Gastrocnemius medialis (tissue), 4 donors: ENCODE measurements around the gene NHLRC4.

Experiments used
- POLR2A ChIP-seq, 2 donors: fragments of 450-650 bp; IDR thresholded peaks; one replicate each; pipeline ENCODE4 v1.6.1; 2017; ENCODE audit warnings: antibody characterized with exemption in 2 of 2, mild to moderate bottlenecking in 2 of 2, moderate library complexity in 2 of 2
- TF ChIP-seq, protein P1 (sequence below), 5 experiments: fragments of 450-650 bp in 3 of 5; fragments of 200-600 bp in 2 of 5; sonication (generic) in 2 of 5; IDR thresholded peaks in 4 of 5; conservative IDR thresholded peaks in 1 of 5; 1 replicate in 4 of 5; 2 replicates in 1 of 5; pipeline ENCODE4 v1.5.1; 2016 to 2019; ENCODE audit warnings: antibody characterized with exemption in 5 of 5, mild to moderate bottlenecking in 3 of 5, moderate library complexity in 3 of 5

DNA sequence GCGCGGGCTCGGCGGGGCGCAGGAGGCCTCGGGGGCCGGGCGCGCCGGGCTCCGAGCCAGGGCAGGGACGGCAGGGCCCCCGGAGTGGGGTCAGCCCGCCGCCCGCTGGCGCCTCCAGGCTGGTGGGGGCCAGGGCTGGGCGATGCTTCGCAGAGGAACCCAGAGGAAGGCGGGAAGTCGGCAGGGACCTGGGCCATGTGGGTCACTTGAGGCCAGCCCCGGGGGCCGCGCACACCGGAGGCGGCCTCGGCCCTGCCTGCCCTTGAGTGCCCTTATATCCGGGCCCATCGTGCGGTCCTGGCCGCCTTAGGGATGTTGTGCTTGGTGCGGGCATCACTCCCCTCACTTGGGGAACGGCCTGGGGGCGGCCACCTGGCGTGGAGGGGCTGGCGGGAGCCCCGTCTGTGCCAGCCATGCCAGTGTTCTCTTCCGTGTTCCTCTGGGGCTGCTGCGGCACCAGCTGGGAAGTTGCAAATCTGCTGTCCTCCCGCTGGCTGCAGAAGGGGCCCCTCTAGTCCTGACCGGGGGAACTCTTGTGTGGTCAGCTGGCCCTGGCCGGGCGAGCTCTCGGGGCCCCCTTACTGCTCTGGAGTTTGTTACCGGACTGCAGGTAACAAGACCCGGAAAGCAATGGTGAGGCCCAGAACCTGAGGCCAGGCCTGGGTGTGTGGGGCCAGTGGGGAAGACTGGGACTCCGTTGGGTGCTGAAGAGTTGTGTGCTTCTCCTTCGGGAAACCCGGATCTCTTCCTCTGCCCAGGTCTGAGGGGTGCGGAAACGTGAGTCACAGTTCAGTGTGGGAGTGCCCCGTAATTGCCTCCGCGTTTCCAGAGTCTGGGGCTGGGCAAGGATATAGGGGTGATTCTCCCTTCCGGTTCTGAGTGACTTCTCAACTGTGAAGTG lies 38.4 kb upstream of the NHLRC4 start:
- TF ChIP-seq, protein P1, sequence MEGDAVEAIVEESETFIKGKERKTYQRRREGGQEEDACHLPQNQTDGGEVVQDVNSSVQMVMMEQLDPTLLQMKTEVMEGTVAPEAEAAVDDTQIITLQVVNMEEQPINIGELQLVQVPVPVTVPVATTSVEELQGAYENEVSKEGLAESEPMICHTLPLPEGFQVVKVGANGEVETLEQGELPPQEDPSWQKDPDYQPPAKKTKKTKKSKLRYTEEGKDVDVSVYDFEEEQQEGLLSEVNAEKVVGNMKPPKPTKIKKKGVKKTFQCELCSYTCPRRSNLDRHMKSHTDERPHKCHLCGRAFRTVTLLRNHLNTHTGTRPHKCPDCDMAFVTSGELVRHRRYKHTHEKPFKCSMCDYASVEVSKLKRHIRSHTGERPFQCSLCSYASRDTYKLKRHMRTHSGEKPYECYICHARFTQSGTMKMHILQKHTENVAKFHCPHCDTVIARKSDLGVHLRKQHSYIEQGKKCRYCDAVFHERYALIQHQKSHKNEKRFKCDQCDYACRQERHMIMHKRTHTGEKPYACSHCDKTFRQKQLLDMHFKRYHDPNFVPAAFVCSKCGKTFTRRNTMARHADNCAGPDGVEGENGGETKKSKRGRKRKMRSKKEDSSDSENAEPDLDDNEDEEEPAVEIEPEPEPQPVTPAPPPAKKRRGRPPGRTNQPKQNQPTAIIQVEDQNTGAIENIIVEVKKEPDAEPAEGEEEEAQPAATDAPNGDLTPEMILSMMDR (IDR thresholded peaks at IDR 0.05 in 4 of 5, conservative IDR thresholded peaks at IDR 0.05 in 1 of 5): no peak
- no peak for TF ChIP-seq POLR2A (IDR thresholded peaks at IDR 0.05)
